Pancreas (tissue), 10 donors: ENCODE results near the gene INPP5J. TPM values are rescaled to one million over a fixed set of nuclear protein-coding genes. Genes with fewer than 3 reads are reported as not detected.
"Not testable (repeated sequence)": the region's sequence is repeated elsewhere in the genome, so short reads cannot be mapped to it uniquely, and the experiment has no call there.

Source experiments
- ATAC-seq, 4 donors: fragments of 200-7000 bp; cut with Tn5 transposase; one replicate each; pipeline versions ENCODE4 v1.8.0 to v1.9.1; 2020; ENCODE audit warnings: mild to moderate bottlenecking in 4 of 4, moderate library complexity in 4 of 4
- DNase-seq, 6 donors: peaks; one replicate each; pipeline ENCODE4 v3.0.0-alpha.2; 2020
- FAIRE-seq: peaks from 2 replicates; lab custom pipeline; 2012; peaks lifted over from hg19 to GRCh38; lab: Jason Lieb, UNC
- H3K27ac ChIP-seq, 4 donors: fragments of 200-600 bp; sonication (generic); 1 replicate in 3 of 4; 2 replicates in 1 of 4; pipeline versions ENCODE4 v1.5.0 to v1.8.0; 2020
- H3K27me3 ChIP-seq, 4 donors: fragments of 200-600 bp; one replicate each; pipeline ENCODE4 v1.8.0; 2021
- H3K36me3 ChIP-seq, 3 donors: fragments of 200-600 bp; sonication (generic) in 1 of 3; one replicate each; pipeline versions ENCODE4 v1.5.0 to v1.8.0; 2020 to 2021
- H3K4me1 ChIP-seq, 3 donors: fragments of 200-600 bp; one replicate each; pipeline ENCODE4 v1.8.0; 2021
- H3K4me3 ChIP-seq, 4 donors: fragments of 200-600 bp; sonication (generic) in 2 of 4; one replicate each; pipeline versions ENCODE4 v1.5.0 to v1.8.0; 2020 to 2021
- H3K9me3 ChIP-seq, 4 donors: fragments of 200-600 bp; one replicate each; pipeline ENCODE4 v1.8.0; 2021
- CTCF ChIP-seq, 4 donors: fragments of 200-600 bp; sonication (generic) in 3 of 4; IDR thresholded peaks; one replicate each; pipeline versions ENCODE4 v1.5.0 to v1.8.0; 2021; ENCODE audit warnings: antibody characterized with exemption in 4 of 4
- WGBS, 2 donors: extraction: QIAGEN DNeasy Blood & Tissue Kit; methylation state at CpG; one replicate each; pipeline ENCODE4 v1.1.7; 2013; 5-methylcytosine and 5-hydroxymethylcytosine counted together
- intact Hi-C, 3 donors: fragments of 100-400 bp; cut with DNase I; formaldehyde crosslinking; loops; one replicate each; pipeline versions ENCODE4 v1.11.1 to v1.14.2; 2022
- polyA plus RNA-seq, 2 donors: library from polyadenylated mRNA; stranded (reverse); fragments of 200-250 nt; gene quantifications; one replicate each; pipeline ENCODE4 v1.2.3, GENCODE V29; 2013
- total RNA-seq, 6 donors: library from RNA; stranded (reverse); fragmentation: NEBNext Ultra II Directional in 4 of 6; extraction: Animal tissue kit (Norgen Biotek cat#: 25700) in 4 of 6; gene quantifications; one replicate each; pipeline versions ENCODE4 v1.2.1 to v1.2.4, GENCODE V29; 2021 to 2023
- donor health status: healthy with polysubstance abuse.
- donor health status: DM: no; HTN: no; CAD: no; lungs with moderate emphysema.
- donor health status: DM: no; HTN: no; CAD: no.
- donor health status: control.
- donor health status: control.
- donor health status: Bipolar disorder and iron deficiency.
- donor health status: DM: yes; HTN: yes; CAD: no.
- donor health status: DM: no; HTN: no; CAD: no.
- donor health status: DM: no; HTN: no; CAD: no.
- donor health status: DM: yes; HTN: yes; CAD: no.

The INPP5J gene, protein sequence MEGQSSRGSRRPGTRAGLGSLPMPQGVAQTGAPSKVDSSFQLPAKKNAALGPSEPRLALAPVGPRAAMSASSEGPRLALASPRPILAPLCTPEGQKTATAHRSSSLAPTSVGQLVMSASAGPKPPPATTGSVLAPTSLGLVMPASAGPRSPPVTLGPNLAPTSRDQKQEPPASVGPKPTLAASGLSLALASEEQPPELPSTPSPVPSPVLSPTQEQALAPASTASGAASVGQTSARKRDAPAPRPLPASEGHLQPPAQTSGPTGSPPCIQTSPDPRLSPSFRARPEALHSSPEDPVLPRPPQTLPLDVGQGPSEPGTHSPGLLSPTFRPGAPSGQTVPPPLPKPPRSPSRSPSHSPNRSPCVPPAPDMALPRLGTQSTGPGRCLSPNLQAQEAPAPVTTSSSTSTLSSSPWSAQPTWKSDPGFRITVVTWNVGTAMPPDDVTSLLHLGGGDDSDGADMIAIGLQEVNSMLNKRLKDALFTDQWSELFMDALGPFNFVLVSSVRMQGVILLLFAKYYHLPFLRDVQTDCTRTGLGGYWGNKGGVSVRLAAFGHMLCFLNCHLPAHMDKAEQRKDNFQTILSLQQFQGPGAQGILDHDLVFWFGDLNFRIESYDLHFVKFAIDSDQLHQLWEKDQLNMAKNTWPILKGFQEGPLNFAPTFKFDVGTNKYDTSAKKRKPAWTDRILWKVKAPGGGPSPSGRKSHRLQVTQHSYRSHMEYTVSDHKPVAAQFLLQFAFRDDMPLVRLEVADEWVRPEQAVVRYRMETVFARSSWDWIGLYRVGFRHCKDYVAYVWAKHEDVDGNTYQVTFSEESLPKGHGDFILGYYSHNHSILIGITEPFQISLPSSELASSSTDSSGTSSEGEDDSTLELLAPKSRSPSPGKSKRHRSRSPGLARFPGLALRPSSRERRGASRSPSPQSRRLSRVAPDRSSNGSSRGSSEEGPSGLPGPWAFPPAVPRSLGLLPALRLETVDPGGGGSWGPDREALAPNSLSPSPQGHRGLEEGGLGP
- total RNA-seq, result 10 to 100 TPM in 2 of 6 donors, 1 to 10 TPM in 4; 4.5 to 12.7 (median 8.2) TPM
- polyA plus RNA-seq, result 10 to 100 TPM; 23.0 to 25.0 TPM

GRCh38 chr22:31122532-31123291 lies at the start of gene INPP5J:
TSS of gene INPP5J (plus strand) at chr22:31122966. CDS start at chr22:31123015, 49 bp downstream.
- H3K27ac ChIP-seq, result peak within 1 kb of the TSS; percentile 30 to 51 (median 50)
- DNase-seq (peak; percentile 73 to 85 (median 75)), ATAC-seq (peak; percentile 91 to 96 (median 94)), FAIRE-seq (no peak)
- H3K9me3 ChIP-seq, result no peaks in the 10 kb centered on the region
- no peaks in the 10 kb centered on the region for H3K36me3 ChIP-seq
- intact Hi-C loops, result no loop called here
- peaks cover 0 to 6% (median 4%) of the 10 kb centered on the region in 3 donors for H3K4me1 ChIP-seq
- WGBS, 2 donors, result 3 to 10% methylated on average over 10 of the region's 10 CpGs
- no peaks in the 10 kb centered on the region for H3K27me3 ChIP-seq
- peak within 1 kb of the TSS; percentile 34 to 65 (median 57) for H3K4me3 ChIP-seq
- TF ChIP-seq CTCF (IDR thresholded peaks at IDR 0.05), result no peak

- H3K36me3 ChIP-seq, H3K27ac ChIP-seq, intact Hi-C loops, H3K27me3 ChIP-seq, FAIRE-seq, DNase-seq, ATAC-seq, H3K4me1 ChIP-seq, H3K9me3 ChIP-seq, H3K4me3 ChIP-seq: not testable (repeated sequence)
- WGBS, 2 donors, result 92% methylated on average over 9 of the region's 9 CpGs
These were observed 49.6 kb upstream of the INPP5J start for GRCh38 chr22:31073125-31073524.

- intact Hi-C loops, ATAC-seq: not testable (repeated sequence)
- 66 to 76% methylated on average over 5 of the region's 5 CpGs for WGBS, 2 donors
These were observed 49.1 kb upstream of the INPP5J start for GRCh38 chr22:31073545-31074145.

GRCh38 chr22:31075961-31076360 lies 46.8 kb upstream of the INPP5J start:
- intact Hi-C loops, result no loop called here
- H3K4me3 ChIP-seq, result no peak overlapping the region
- WGBS, 2 donors, result 84 to 90% methylated on average over 15 of the region's 15 CpGs
- ATAC-seq (no peak), FAIRE-seq (no peak), DNase-seq (peak in 4 of 6 donors; percentile 30 to 58 (median 42))
- H3K4me1 ChIP-seq, result peaks cover 5 to 14% (median 11%) of the 10 kb centered on the region in 3 donors
- no peaks in the 10 kb centered on the region for H3K9me3 ChIP-seq
- no peaks in the 10 kb centered on the region for H3K27me3 ChIP-seq
- TF ChIP-seq CTCF (IDR thresholded peaks at IDR 0.05), result no peak
- H3K27ac ChIP-seq, result peak overlapping the region in 1 of 4 donors; percentile 12
- no peaks in the 10 kb centered on the region for H3K36me3 ChIP-seq

More at GRCh38 chr22:31073545-31074145, 49.1 kb upstream of the INPP5J start:
- FAIRE-seq, DNase-seq, H3K27me3 ChIP-seq, H3K36me3 ChIP-seq, H3K4me1 ChIP-seq, H3K9me3 ChIP-seq, H3K27ac ChIP-seq, H3K4me3 ChIP-seq: not testable (repeated sequence)

DNA sequence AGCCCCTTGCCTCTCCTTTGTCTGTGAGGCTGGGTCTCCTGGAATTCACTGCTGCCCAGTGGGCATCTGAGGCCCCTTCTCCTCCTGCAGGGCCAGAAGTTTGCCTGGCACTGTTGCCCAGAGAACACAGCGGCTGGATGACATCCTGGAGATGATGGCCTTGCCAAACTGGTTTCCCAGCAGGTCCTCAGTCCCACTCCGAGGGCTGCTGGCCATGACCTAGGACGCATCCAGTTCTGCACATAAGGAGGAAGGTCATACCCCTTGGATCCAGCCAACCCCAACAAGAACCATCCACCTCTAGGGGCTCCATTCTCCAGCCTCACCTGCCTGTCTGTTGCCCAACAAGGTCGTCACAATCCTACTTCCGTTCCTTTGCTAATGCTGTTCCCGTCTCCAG lies 45.1 kb upstream of the INPP5J start:
- 70 to 71% methylated on average over 6 of the region's 6 CpGs for WGBS, 2 donors

DNA sequence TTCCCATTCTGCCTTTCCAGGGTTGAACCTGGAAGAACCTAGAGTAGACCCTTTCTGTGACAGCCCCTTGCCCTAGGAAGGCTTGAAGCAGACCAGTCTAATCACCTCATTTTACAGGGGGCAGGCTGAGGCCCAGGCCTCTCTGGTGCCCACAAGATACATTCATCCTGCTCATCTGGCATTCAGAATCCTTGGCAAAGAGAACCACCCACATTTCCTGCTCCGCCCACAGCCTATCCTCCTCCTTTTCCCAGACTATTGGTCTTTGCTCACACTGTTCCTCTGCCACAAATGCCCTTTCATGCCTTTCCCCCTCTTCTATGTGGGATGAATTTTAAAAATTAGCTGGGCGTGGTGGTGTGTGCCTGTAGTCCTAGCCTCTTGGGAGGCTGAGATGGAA lies 44.4 kb upstream of the INPP5J start:
- H3K27me3 ChIP-seq, H3K36me3 ChIP-seq, H3K4me3 ChIP-seq, intact Hi-C loops, H3K9me3 ChIP-seq, ATAC-seq, FAIRE-seq, DNase-seq: not testable (repeated sequence)
- 88 to 94% methylated on average over 2 of the region's 2 CpGs for WGBS, 2 donors
- H3K27ac ChIP-seq, result peak overlapping the region in 3 of 4 donors; percentile 64 to 94 (median 84)
- H3K4me1 ChIP-seq, result peaks cover 14 to 29% (median 27%) of the 10 kb centered on the region in 3 donors

More for the DNA sequence above, 45.1 kb upstream of the INPP5J start:
- Histone ChIP-seq H3K27ac (no peak overlapping the region), H3K27me3 (no peaks in the 10 kb centered on the region), H3K4me3 (no peak overlapping the region), H3K4me1 (peaks cover 7 to 21% (median 20%) of the 10 kb centered on the region in 3 donors), H3K9me3 (no peaks in the 10 kb centered on the region), H3K36me3 (no peaks in the 10 kb centered on the region)
- no peak for TF ChIP-seq CTCF (IDR thresholded peaks at IDR 0.05)
- intact Hi-C loops, result no loop called here
- DNase-seq (no peak), FAIRE-seq (no peak), ATAC-seq (no peak)
